IPS DF 6.9 (cell line): ENCODE data around the gene GPRIN1.

Experiments
- DNase-seq: peaks from one replicate; pipeline ENCODE4 v3.0.0-alpha.2; 2013; ENCODE audit warnings: low read depth, low spot score
- H3K27ac ChIP-seq: one replicate; pipeline ENCODE4 v1.5.1; 2013; ENCODE audit warnings: low read length, control low read depth
- H3K27me3 ChIP-seq: 2 replicates; pipeline ENCODE4 v1.6.1; 2013; ENCODE audit warnings: mild to moderate bottlenecking, low read length; ENCODE audit not compliant: control insufficient read depth, insufficient read depth
- H3K36me3 ChIP-seq: 2 replicates; pipeline ENCODE4 v1.6.1; 2013; ENCODE audit warnings: low read length; ENCODE audit not compliant: control insufficient read depth, insufficient read depth
- H3K4me1 ChIP-seq: 2 replicates; pipeline ENCODE4 v1.6.1; 2013; ENCODE audit warnings: low read length; ENCODE audit not compliant: control insufficient read depth, insufficient read depth
- H3K4me3 ChIP-seq: 2 replicates; pipeline ENCODE4 v1.5.1; 2013; ENCODE audit warnings: mild to moderate bottlenecking, low read length
- H3K9me3 ChIP-seq: 2 replicates; pipeline ENCODE4 v1.6.1; 2013; ENCODE audit warnings: low read length, inconsistent platforms; ENCODE audit not compliant: control insufficient read depth, insufficient read depth
- WGBS: extraction: QIAGEN DNeasy Blood & Tissue Kit; methylation state at CpG from one replicate; pipeline ENCODE4 v1.1.7; 2013; ENCODE audit warnings: mixed read lengths, missing lambda C conversion rate; ENCODE audit not compliant: insufficient read length, insufficient coverage; 5-methylcytosine and 5-hydroxymethylcytosine counted together

Gene GPRIN1

GRCh38 chr5:176574297-176574591, 35.7 kb downstream of the GPRIN1 start:
- no peaks in the 10 kb centered on the region for H3K27me3 ChIP-seq
- H3K4me1 ChIP-seq, result no peaks in the 10 kb centered on the region; the same call in 1 of the 2 replicates
- no peaks in the 10 kb centered on the region for H3K36me3 ChIP-seq
- no CpG with 5 or more reads among the region's 10 CpGs for WGBS
- no peak overlapping the region for H3K27ac ChIP-seq
- no peak overlapping the region for H3K4me3 ChIP-seq
- H3K9me3 ChIP-seq, result no peaks in the 10 kb centered on the region
- no peak for DNase-seq

GRCh38 chr5:176573564-176574296, 36.2 kb downstream of the GPRIN1 start:
- Histone ChIP-seq H3K27me3 (no peaks in the 10 kb centered on the region), H3K9me3 (no peaks in the 10 kb centered on the region), H3K36me3 (no peaks in the 10 kb centered on the region), H3K27ac (no peak overlapping the region), H3K4me1 (no peaks in the 10 kb centered on the region; the same call in 1 of the 2 replicates), H3K4me3 (no peak overlapping the region)
- no CpG with 5 or more reads among the region's 18 CpGs for WGBS
- DNase-seq, result no peak

- H3K4me1 ChIP-seq, result no peaks in the 10 kb centered on the region
- H3K27me3 ChIP-seq, result no peaks in the 10 kb centered on the region
- H3K27ac ChIP-seq, result no peak overlapping the region
- no peaks in the 10 kb centered on the region for H3K36me3 ChIP-seq
- H3K9me3 ChIP-seq, result no peaks in the 10 kb centered on the region
- no CpG with 5 or more reads among the region's 6 CpGs for WGBS
- no peak for DNase-seq
- H3K4me3 ChIP-seq, result no peak overlapping the region
Measured at GRCh38 chr5:176570044-176570443, 39.9 kb downstream of the GPRIN1 start.

- no CpG with 5 or more reads among the region's 18 CpGs for WGBS
- Histone ChIP-seq H3K27ac (no peak overlapping the region), H3K9me3 (no peaks in the 10 kb centered on the region), H3K4me1 (no peaks in the 10 kb centered on the region), H3K36me3 (no peaks in the 10 kb centered on the region), H3K4me3 (no peak overlapping the region), H3K27me3 (no peaks in the 10 kb centered on the region)
- no peak for DNase-seq
Measured at GRCh38 chr5:176568657-176569056, 41.3 kb downstream of the GPRIN1 start.

GRCh38 chr5:176565760-176566288, 44.1 kb downstream of the GPRIN1 start:
- Histone ChIP-seq H3K27me3 (no peaks in the 10 kb centered on the region), H3K4me3 (no peak overlapping the region), H3K4me1 (no peaks in the 10 kb centered on the region), H3K36me3 (no peaks in the 10 kb centered on the region), H3K9me3 (no peaks in the 10 kb centered on the region), H3K27ac (no peak overlapping the region)
- WGBS, result no CpG with 5 or more reads among the region's 6 CpGs
- no peak for DNase-seq

GRCh38 chr5:176564002-176564401, 46.0 kb downstream of the GPRIN1 start:
- H3K27me3 ChIP-seq, result no peaks in the 10 kb centered on the region
- no CpG with 5 or more reads among the region's 10 CpGs for WGBS
- DNase-seq, result no peak
- no peak overlapping the region for H3K4me3 ChIP-seq
- H3K4me1 ChIP-seq, result no peaks in the 10 kb centered on the region
- no peaks in the 10 kb centered on the region for H3K9me3 ChIP-seq
- H3K27ac ChIP-seq, result no peak overlapping the region
- H3K36me3 ChIP-seq, result no peaks in the 10 kb centered on the region

GRCh38 chr5:176562189-176562588, 47.8 kb downstream of the GPRIN1 start:
- H3K27me3 ChIP-seq, result no peaks in the 10 kb centered on the region
- no peaks in the 10 kb centered on the region for H3K36me3 ChIP-seq
- no peak overlapping the region for H3K27ac ChIP-seq
- no peak overlapping the region for H3K4me3 ChIP-seq
- no peak for DNase-seq
- no peaks in the 10 kb centered on the region for H3K9me3 ChIP-seq
- no peaks in the 10 kb centered on the region for H3K4me1 ChIP-seq
- WGBS, result 100% methylated on average over 1 of the region's 10 CpGs

- no peaks in the 10 kb centered on the region for H3K4me1 ChIP-seq
- no peak for DNase-seq
- H3K4me3 ChIP-seq, result no peak overlapping the region
- H3K27me3 ChIP-seq, result no peaks in the 10 kb centered on the region
- no peak overlapping the region for H3K27ac ChIP-seq
- WGBS, result no CpG with 5 or more reads among the region's 3 CpGs
- H3K9me3 ChIP-seq, result no peaks in the 10 kb centered on the region
- H3K36me3 ChIP-seq, result no peaks in the 10 kb centered on the region
Measured at GRCh38 chr5:176561259-176561658, 48.7 kb downstream of the GPRIN1 start.

- Histone ChIP-seq H3K36me3 (no peaks in the 10 kb centered on the region), H3K27ac (no peak overlapping the region), H3K4me3 (no peak overlapping the region), H3K27me3 (no peaks in the 10 kb centered on the region), H3K9me3 (no peaks in the 10 kb centered on the region), H3K4me1 (no peaks in the 10 kb centered on the region)
- WGBS, result no CpG with 5 or more reads among the region's 8 CpGs
- no peak for DNase-seq
Measured at GRCh38 chr5:176560364-176560763, 49.6 kb downstream of the GPRIN1 start.

- H3K4me1 ChIP-seq, result no peaks in the 10 kb centered on the region
- H3K4me3 ChIP-seq, result no peak overlapping the region
- H3K27me3 ChIP-seq, result no peaks in the 10 kb centered on the region
- H3K27ac ChIP-seq, result no peak overlapping the region
- H3K9me3 ChIP-seq, result no peaks in the 10 kb centered on the region
- no peak for DNase-seq
- H3K36me3 ChIP-seq, result no peaks in the 10 kb centered on the region
- WGBS, result no CpG with 5 or more reads among the region's 5 CpGs
Measured at GRCh38 chr5:176559683-176560082, 50.3 kb downstream of the GPRIN1 start.

GRCh38 chr5:176557846-176558245, 52.1 kb downstream of the GPRIN1 start:
- Histone ChIP-seq H3K4me1 (peaks cover 2% of the 10 kb centered on the region), H3K27me3 (no peaks in the 10 kb centered on the region), H3K27ac (no peak overlapping the region), H3K36me3 (no peaks in the 10 kb centered on the region), H3K4me3 (no peak overlapping the region), H3K9me3 (no peaks in the 10 kb centered on the region)
- DNase-seq, result no peak
- no CpG with 5 or more reads among the region's 13 CpGs for WGBS
